DOHH2 (cell line): ENCODE measurements around the gene KRTAP19-8.

Experiments used
- H3F3A ChIP-seq: fragments of 200-600 bp; sonication (generic), shearing (Covaris generic); 2 replicates; pipeline ENCODE4 v1.6.0; 2016; ENCODE audit warnings: antibody characterized with exemption, mild to moderate bottlenecking; ENCODE audit not compliant: control insufficient read depth, insufficient read depth
- H3K27ac ChIP-seq: fragments of 200-600 bp; sonication (generic); 2 replicates; pipeline ENCODE4 v1.5.1; 2014; ENCODE audit warnings: low read depth, mild to moderate bottlenecking, low read length, moderate library complexity
- H3K27me3 ChIP-seq: fragments of 200-600 bp; sonication (generic); 2 replicates; pipeline ENCODE4 v1.6.1; 2014; ENCODE audit warnings: mild to moderate bottlenecking, low read length, mixed read lengths; ENCODE audit not compliant: control insufficient read depth
- H3K36me3 ChIP-seq: fragments of 200-600 bp; sonication (generic); 2 replicates; pipeline ENCODE4 v1.6.1; 2014; ENCODE audit warnings: mild to moderate bottlenecking, low read length, moderate library complexity, mixed read lengths; ENCODE audit not compliant: control insufficient read depth
- H3K4me1 ChIP-seq: fragments of 200-600 bp; sonication (generic); 2 replicates; pipeline ENCODE4 v1.6.1; 2014; ENCODE audit warnings: mild to moderate bottlenecking, low read length, mixed read lengths; ENCODE audit not compliant: control insufficient read depth
- H3K4me2 ChIP-seq: fragments of 200-600 bp; sonication (generic); 2 replicates; pipeline ENCODE4 v1.6.0; 2014; ENCODE audit warnings: mild to moderate bottlenecking, low read length, moderate library complexity
- H3K4me3 ChIP-seq: fragments of 200-600 bp; sonication (generic); 2 replicates; pipeline ENCODE4 v1.5.1; 2014; ENCODE audit warnings: mild to moderate bottlenecking, low read length, mixed read lengths
- H3K79me2 ChIP-seq: fragments of 200-600 bp; sonication (generic); 2 replicates; pipeline ENCODE4 v1.6.1; 2014; ENCODE audit warnings: mild to moderate bottlenecking, low read length, mixed read lengths; ENCODE audit not compliant: control insufficient read depth
- H3K9me2 ChIP-seq: fragments of 200-600 bp; sonication (generic); replicated peaks from 2 replicates; pipeline ENCODE4 v1.6.1; 2014; ENCODE audit warnings: mild to moderate bottlenecking, low read length, mixed read lengths; ENCODE audit not compliant: control insufficient read depth
- H3K9me3 ChIP-seq: fragments of 200-600 bp; sonication (generic); 2 replicates; pipeline ENCODE4 v1.6.1; 2014; ENCODE audit warnings: antibody characterized with exemption, low read length, mixed read lengths; ENCODE audit not compliant: control insufficient read depth, insufficient read depth
- H4K20me1 ChIP-seq: fragments of 200-600 bp; sonication (generic); 2 replicates; pipeline ENCODE4 v1.6.0; 2014; ENCODE audit warnings: low read depth, mild to moderate bottlenecking, antibody characterized with exemption, low read length, moderate library complexity; ENCODE audit not compliant: control insufficient read depth, insufficient read depth
- EZH2phosphoT487 ChIP-seq: fragments of 200-600 bp; sonication (generic); IDR thresholded peaks from 2 replicates; pipeline ENCODE4 v1.6.1; 2017; ENCODE audit warnings: borderline replicate concordance, mild to moderate bottlenecking, antibody characterized with exemption, low read length, moderate library complexity, mixed read lengths
- TF ChIP-seq, protein P1 (sequence below): fragments of 200-600 bp; sonication (generic); IDR thresholded peaks from one replicate; pipeline ENCODE4 v1.5.1; 2014; ENCODE audit warnings: antibody characterized with exemption, mild to moderate bottlenecking, low read depth, low read length; ENCODE audit not compliant: poor library complexity, severe bottlenecking

Gene KRTAP19-8, protein sequence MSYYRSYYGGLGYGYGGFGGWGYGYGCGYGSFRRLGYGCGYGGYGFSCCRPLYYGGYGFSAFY

DNA sequence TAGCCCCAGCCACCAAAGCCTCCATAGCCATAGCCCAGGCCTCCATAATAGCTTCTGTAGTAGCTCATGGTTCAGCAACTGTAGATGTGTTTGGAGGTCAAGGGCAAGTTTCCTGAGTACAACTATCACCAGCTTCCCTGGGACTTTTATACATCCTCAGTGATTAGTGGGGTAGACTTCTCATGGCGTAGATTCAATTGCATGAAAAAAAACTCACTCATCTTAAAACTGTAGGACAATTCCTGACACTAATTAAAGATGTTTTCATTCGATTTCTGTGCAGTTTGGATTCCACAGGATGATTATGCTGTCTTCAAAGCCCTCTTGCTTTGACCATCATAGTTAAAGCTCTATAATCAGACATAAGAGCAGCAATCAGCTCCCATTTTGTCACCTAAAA, at the start of gene KRTAP19-8:
Gene KRTAP19-8, minus strand, starts transcription at position 101 of the 400 bp plus-strand sequence. Its CDS starts 33 bp downstream, at position 68.
- no peak within 1 kb of the TSS for H3K4me3 ChIP-seq
- H3K79me2 ChIP-seq = no peaks in the 10 kb centered on the region
- no peaks in the 10 kb centered on the region for H3K9me3 ChIP-seq
- no peak for TF ChIP-seq EZH2phosphoT487
- TF ChIP-seq, protein P1, sequence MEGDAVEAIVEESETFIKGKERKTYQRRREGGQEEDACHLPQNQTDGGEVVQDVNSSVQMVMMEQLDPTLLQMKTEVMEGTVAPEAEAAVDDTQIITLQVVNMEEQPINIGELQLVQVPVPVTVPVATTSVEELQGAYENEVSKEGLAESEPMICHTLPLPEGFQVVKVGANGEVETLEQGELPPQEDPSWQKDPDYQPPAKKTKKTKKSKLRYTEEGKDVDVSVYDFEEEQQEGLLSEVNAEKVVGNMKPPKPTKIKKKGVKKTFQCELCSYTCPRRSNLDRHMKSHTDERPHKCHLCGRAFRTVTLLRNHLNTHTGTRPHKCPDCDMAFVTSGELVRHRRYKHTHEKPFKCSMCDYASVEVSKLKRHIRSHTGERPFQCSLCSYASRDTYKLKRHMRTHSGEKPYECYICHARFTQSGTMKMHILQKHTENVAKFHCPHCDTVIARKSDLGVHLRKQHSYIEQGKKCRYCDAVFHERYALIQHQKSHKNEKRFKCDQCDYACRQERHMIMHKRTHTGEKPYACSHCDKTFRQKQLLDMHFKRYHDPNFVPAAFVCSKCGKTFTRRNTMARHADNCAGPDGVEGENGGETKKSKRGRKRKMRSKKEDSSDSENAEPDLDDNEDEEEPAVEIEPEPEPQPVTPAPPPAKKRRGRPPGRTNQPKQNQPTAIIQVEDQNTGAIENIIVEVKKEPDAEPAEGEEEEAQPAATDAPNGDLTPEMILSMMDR = no peak
- no peaks in the 10 kb centered on the region for H3K4me1 ChIP-seq
- peaks cover 12% of the 10 kb centered on the region; the same call in 1 of the 2 replicates for H3K27me3 ChIP-seq
- no peaks in the 10 kb centered on the region for H3K36me3 ChIP-seq
- no peaks in the 10 kb centered on the region for H3K9me2 ChIP-seq
- H4K20me1 ChIP-seq = no peaks in the 10 kb centered on the region
- H3K27ac ChIP-seq = no peak within 1 kb of the TSS
- H3K4me2 ChIP-seq = no peak within 1 kb of the TSS
- H3F3A ChIP-seq = no peaks in the 10 kb centered on the region

DNA sequence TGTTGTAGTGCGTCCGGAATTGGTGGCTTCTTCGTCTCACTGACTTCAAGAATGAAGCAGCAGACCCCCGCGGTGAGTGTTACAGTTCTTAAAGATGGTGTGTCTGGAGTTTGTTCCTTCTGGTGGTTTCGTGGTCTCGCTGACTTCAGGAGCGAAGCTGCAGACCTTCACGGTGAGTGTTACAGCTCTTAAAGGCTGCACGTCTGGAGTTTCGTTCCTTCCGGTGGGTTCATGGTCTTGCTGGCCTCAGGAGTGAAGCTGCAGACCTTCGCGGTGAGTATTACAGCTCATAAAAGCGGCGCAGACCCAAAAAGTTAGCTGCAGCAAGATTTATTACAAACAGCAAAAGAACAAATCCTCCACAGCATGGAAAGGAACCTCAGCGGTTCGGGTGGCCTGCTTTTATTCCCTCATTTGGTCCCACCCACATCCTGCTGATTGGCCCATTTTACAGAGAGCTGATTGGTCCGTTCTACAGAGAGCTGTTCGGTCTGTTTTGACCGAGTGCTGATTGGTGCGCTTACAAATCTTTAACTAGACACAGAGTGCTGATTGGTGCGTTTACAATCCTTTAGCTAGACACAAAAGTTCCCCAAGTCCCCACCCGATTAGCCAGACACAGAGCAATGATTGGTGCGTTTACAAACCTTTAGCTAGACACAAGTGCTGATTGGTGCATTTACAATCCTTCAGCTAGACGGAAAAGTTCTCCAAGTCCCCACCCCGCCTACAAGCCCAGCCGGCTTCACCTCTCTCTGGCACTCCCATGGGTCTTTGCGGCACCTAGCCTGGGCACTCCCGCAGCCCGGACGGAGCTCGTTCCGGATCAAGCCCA, 49.6 kb upstream of the KRTAP19-8 start:
- no peaks in the 10 kb centered on the region for H3K9me3 ChIP-seq
- no peaks in the 10 kb centered on the region for H3K79me2 ChIP-seq
- peaks cover 8% of the 10 kb centered on the region for H3K27me3 ChIP-seq
- no peaks in the 10 kb centered on the region for H3K9me2 ChIP-seq
- no peak overlapping the region for H3K4me3 ChIP-seq
- H3K27ac ChIP-seq = no peak overlapping the region
- H4K20me1 ChIP-seq = no peaks in the 10 kb centered on the region
- no peaks in the 10 kb centered on the region for H3F3A ChIP-seq
- no peak for TF ChIP-seq EZH2phosphoT487
- H3K4me2 ChIP-seq = peak overlapping the region; percentile 18; the same call in 1 of the 2 replicates
- H3K36me3 ChIP-seq = no peaks in the 10 kb centered on the region
- H3K4me1 ChIP-seq = no peaks in the 10 kb centered on the region

DNA sequence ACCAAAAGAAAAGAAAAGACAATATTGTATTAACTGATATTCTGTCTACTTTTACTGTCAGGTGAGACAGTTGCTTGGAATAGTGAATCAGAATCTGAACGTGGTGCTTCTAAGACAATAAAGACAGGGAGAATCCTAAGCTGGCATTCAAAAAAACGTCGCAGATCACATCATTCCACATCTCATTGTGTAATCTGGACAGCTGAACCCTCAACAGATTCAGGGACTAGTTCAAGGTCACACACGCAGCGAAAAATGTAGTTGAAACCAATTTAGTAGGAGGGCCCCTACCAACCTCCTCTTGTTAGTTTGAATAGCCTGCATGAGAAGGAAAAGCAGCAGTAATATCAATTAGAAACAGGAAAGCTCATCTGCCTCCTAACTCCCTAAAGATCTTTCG, 46.4 kb upstream of the KRTAP19-8 start:
- H3K4me2 ChIP-seq = no peak overlapping the region
- no peak overlapping the region for H3K27ac ChIP-seq
- H3K9me3 ChIP-seq = no peaks in the 10 kb centered on the region
- H3K27me3 ChIP-seq = no peaks in the 10 kb centered on the region
- no peaks in the 10 kb centered on the region for H3K9me2 ChIP-seq
- TF ChIP-seq, protein P1 = no peak
- TF ChIP-seq EZH2phosphoT487 = no peak
- H3K79me2 ChIP-seq = no peaks in the 10 kb centered on the region
- no peaks in the 10 kb centered on the region for H3F3A ChIP-seq
- no peak overlapping the region for H3K4me3 ChIP-seq
- H3K4me1 ChIP-seq = no peaks in the 10 kb centered on the region
- no peaks in the 10 kb centered on the region for H4K20me1 ChIP-seq
- no peaks in the 10 kb centered on the region for H3K36me3 ChIP-seq

DNA sequence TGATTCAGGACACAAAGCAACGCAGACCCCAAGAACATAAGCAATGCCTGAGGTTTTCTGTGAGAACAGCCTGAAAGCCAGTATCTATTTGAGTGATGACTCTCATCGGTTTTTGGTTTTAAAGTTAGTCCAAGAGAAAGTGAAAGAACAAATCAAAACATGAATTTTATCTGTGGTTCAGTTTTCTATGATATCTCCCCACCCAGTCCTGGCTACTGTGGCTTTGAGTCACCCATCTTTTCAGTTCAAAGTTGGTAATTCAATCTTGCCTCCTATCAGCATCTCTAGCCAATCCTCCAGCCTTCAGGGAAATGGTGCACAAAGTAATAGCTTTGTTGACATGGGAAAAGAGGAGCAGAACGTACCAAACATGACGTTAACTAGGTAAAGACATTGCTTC, 40.5 kb upstream of the KRTAP19-8 start:
- no peaks in the 10 kb centered on the region for H3K79me2 ChIP-seq
- no peak overlapping the region for H3K4me3 ChIP-seq
- no peaks in the 10 kb centered on the region for H4K20me1 ChIP-seq
- H3K27me3 ChIP-seq = no peaks in the 10 kb centered on the region
- no peak overlapping the region for H3K27ac ChIP-seq
- no peaks in the 10 kb centered on the region for H3F3A ChIP-seq
- TF ChIP-seq, protein P1 = no peak
- no peak for TF ChIP-seq EZH2phosphoT487
- no peaks in the 10 kb centered on the region for H3K9me3 ChIP-seq
- H3K9me2 ChIP-seq = no peaks in the 10 kb centered on the region; the same call in 1 of the 2 replicates
- H3K4me1 ChIP-seq = no peaks in the 10 kb centered on the region
- H3K36me3 ChIP-seq = no peaks in the 10 kb centered on the region
- no peak overlapping the region for H3K4me2 ChIP-seq
